Hepatocyte (in vitro differentiated cells): Measurements from ENCODE around the gene BAIAP2L1.

Experiments
- CTCF ChIP-seq: fragments of 200-600 bp; sonication (generic); IDR thresholded peaks from 2 replicates; pipeline ENCODE4 v1.5.1; 2016; ENCODE audit warnings: antibody characterized with exemption, mild to moderate bottlenecking; ENCODE audit not compliant: poor library complexity
- EZH2 ChIP-seq: fragments of 200-600 bp; sonication (generic); IDR thresholded peaks from 2 replicates; pipeline ENCODE4 v1.6.1; 2016; ENCODE audit warnings: antibody characterized with exemption, mild to moderate bottlenecking, borderline replicate concordance
- EZH2phosphoT487 ChIP-seq: fragments of 200-600 bp; sonication (generic); IDR thresholded peaks from one replicate; pipeline ENCODE4 v1.6.1; 2018; ENCODE audit warnings: antibody characterized with exemption, mild to moderate bottlenecking, low read depth, moderate library complexity; ENCODE audit not compliant: unreplicated experiment, severe bottlenecking

DNA sequence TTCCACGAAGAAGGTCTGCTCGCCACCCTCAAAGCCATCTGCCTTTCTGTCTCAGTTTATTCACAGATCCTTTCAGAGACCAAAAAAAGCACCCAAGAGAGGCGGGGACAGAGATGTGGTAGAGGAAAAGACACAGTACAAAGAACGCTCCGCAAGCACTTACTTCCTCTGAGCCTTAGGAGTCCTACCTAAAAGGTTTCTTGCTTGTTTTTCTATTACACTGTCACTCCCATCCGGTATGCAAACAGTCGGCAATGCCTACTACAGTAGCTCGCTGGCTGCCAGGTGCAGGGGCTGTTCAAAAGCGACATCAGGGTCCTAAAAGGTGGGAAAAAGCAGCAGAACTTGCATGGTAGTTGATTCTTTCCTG is 149.7 kb downstream of the BAIAP2L1 start:
- TF ChIP-seq CTCF (no peak), EZH2phosphoT487 (no peak), EZH2 (no peak)
